Vagina (tissue), 2 donors: ENCODE results near the gene DNASE1L3.

Source experiments
- POLR2A ChIP-seq, 2 donors: fragments of 450-650 bp; IDR thresholded peaks; one replicate each; pipeline ENCODE4 v1.6.1; 2017; ENCODE audit warnings: antibody characterized with exemption in 2 of 2, mild to moderate bottlenecking in 2 of 2, moderate library complexity in 2 of 2
- POLR2AphosphoS5 ChIP-seq, 2 donors: sonication (generic); formaldehyde crosslinking; IDR thresholded peaks; one replicate each; pipeline ENCODE4 v1.9.0; 2017; ENCODE audit warnings: antibody characterized with exemption in 2 of 2, mild to moderate bottlenecking in 2 of 2, low read depth in 1 of 2; ENCODE audit not compliant: insufficient read depth in 1 of 2
- TF ChIP-seq, protein P1 (sequence below), 3 experiments: fragments of 450-650 bp in 2 of 3; fragments of 200-600 bp in 1 of 3; sonication (generic) in 1 of 3; IDR thresholded peaks; one replicate each; pipeline ENCODE4 v1.5.1; 2017 to 2019; ENCODE audit warnings: antibody characterized with exemption in 3 of 3, mild to moderate bottlenecking in 2 of 3, moderate library complexity in 2 of 3

DNA sequence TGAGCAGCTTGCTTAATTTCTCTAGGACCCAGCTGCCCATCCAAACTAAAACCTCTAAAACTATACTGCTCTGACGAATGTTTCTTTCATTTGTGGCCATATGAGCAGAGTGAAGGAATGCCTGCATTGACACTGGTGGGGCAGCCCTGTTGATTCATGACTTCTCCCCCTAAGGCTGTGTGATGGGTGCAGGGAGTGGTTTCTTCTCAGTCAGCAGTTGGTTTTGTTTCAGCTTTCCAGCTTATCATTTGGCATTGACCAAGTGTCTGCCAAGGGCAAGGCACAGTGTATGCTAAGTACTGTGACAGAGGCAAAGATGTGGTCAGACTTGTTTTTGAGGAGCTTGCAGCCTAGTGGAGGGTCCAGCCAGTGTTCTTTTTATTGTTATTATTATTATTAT, 31.6 kb upstream of the DNASE1L3 start:
- TF ChIP-seq, protein P1, sequence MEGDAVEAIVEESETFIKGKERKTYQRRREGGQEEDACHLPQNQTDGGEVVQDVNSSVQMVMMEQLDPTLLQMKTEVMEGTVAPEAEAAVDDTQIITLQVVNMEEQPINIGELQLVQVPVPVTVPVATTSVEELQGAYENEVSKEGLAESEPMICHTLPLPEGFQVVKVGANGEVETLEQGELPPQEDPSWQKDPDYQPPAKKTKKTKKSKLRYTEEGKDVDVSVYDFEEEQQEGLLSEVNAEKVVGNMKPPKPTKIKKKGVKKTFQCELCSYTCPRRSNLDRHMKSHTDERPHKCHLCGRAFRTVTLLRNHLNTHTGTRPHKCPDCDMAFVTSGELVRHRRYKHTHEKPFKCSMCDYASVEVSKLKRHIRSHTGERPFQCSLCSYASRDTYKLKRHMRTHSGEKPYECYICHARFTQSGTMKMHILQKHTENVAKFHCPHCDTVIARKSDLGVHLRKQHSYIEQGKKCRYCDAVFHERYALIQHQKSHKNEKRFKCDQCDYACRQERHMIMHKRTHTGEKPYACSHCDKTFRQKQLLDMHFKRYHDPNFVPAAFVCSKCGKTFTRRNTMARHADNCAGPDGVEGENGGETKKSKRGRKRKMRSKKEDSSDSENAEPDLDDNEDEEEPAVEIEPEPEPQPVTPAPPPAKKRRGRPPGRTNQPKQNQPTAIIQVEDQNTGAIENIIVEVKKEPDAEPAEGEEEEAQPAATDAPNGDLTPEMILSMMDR (IDR thresholded peaks at IDR 0.05) = no peak
- no peak for TF ChIP-seq POLR2AphosphoS5 (IDR thresholded peaks at IDR 0.05; ENCODE audit: insufficient read depth in 1 of 2, low read depth in 1 of 2)
- TF ChIP-seq POLR2A (IDR thresholded peaks at IDR 0.05) = no peak
